ENCODE data around the gene TMEM131. TPM values are rescaled to one million over a fixed set of nuclear protein-coding genes. Genes with fewer than 3 reads are reported as not detected.

The TMEM131 gene
- total and polyA plus RNA-seq, 12 donors, result 8.2 to 34.3 (median 30.0) TPM

GRCh38 chr2:97993926-97994325 lies 1.8 kb downstream of the TMEM131 start:
- intact Hi-C loops (cut with DNase I), result loop anchor here in 8 of 10 donors (2.0 to 10.0 kb wide), 5 partner anchors 171 to 391 kb away; no protein-coding TSS in a partner anchor

GRCh38 chr2:97992836-97993825 lies 2.6 kb downstream of the TMEM131 start:
- Histone ChIP-seq H3K4me1 (peaks cover 0 to 64% (median 36%) of the 10 kb centered on the region in 9 donors), H3K27ac (no peak overlapping the region), H3K27me3 (no peaks in the 10 kb centered on the region), H3K9me3 (peaks cover 0 to 11% (median 4%) of the 10 kb centered on the region in 11 donors), H3K4me3 (peak overlapping the region in 5 of 10 donors; percentile 76 to 90 (median 86)), H3K36me3 (no peaks in the 10 kb centered on the region)
- no peak for TF ChIP-seq CTCF (IDR thresholded peaks at IDR 0.05)
- ATAC-seq (no peak), DNase-seq (no peak)
- intact Hi-C loops (cut with DNase I), result loop anchor here in 7 of 10 donors (5.0 to 10.0 kb wide), 4 partner anchors 172 to 392 kb away; no protein-coding TSS in a partner anchor
- WGBS, 2 donors, result 68 to 78% methylated on average over 3 of the region's 3 CpGs

More at GRCh38 chr2:97993926-97994325, 1.8 kb downstream of the TMEM131 start:
- DNase-seq, result no peak
- Histone ChIP-seq H3K27ac (peak overlapping the region in 2 of 10 donors; percentile 96), H3K4me1 (peaks cover 0 to 61% (median 36%) of the 10 kb centered on the region in 9 donors), H3K4me3 (peak overlapping the region in 9 of 10 donors; percentile 76 to 91 (median 86)), H3K36me3 (no peaks in the 10 kb centered on the region), H3K9me3 (peaks cover 0 to 4% (median 0%) of the 10 kb centered on the region in 11 donors), H3K27me3 (no peaks in the 10 kb centered on the region)
- no peak for TF ChIP-seq CTCF (IDR thresholded peaks at IDR 0.05)
- ATAC-seq, result no peak
- WGBS, 2 donors, result 56 to 60% methylated on average over 6 of the region's 6 CpGs

- TF ChIP-seq CTCF (IDR thresholded peaks at IDR 0.05), result no peak
- intact Hi-C loops (cut with DNase I), result loop anchor here in 7 of 10 donors (5.0 to 10.0 kb wide), 4 partner anchors 174 to 394 kb away; no protein-coding TSS in a partner anchor
- H3K36me3 ChIP-seq, result no peaks in the 10 kb centered on the region
- no peak for ATAC-seq
- H3K27ac ChIP-seq, result no peak overlapping the region
- peaks cover 0 to 20% (median 9%) of the 10 kb centered on the region in 11 donors for H3K9me3 ChIP-seq
- WGBS, 2 donors, result 86 to 93% methylated on average over 7 of the region's 7 CpGs
- no peaks in the 10 kb centered on the region for H3K27me3 ChIP-seq
- peaks cover 0 to 61% (median 36%) of the 10 kb centered on the region in 9 donors for H3K4me1 ChIP-seq
- H3K4me3 ChIP-seq, result no peak overlapping the region
- no peak for DNase-seq
These were observed 4.5 kb downstream of the TMEM131 start for GRCh38 chr2:97991081-97991856.

GRCh38 chr2:97988722-97989121 lies 7.0 kb downstream of the TMEM131 start:
- Histone ChIP-seq H3K27ac (no peak overlapping the region), H3K4me1 (peaks cover 0 to 56% (median 31%) of the 10 kb centered on the region in 9 donors), H3K9me3 (peaks cover 0 to 20% (median 9%) of the 10 kb centered on the region in 11 donors), H3K4me3 (no peak overlapping the region), H3K36me3 (no peaks in the 10 kb centered on the region), H3K27me3 (no peaks in the 10 kb centered on the region)
- 82 to 92% methylated on average over 2 of the region's 2 CpGs for WGBS, 2 donors
- TF ChIP-seq CTCF (IDR thresholded peaks at IDR 0.05), result no peak
- intact Hi-C loops (cut with DNase I), result loop anchor here in 1 of 10 donors (10.0 kb wide), 1 partner anchor 124 kb away; no protein-coding TSS in a partner anchor
- no peak for ATAC-seq
- no peak for DNase-seq

Measured in heart right ventricle (tissue), 16 donors.